ENCODE results near the gene UGT1A10. TPM values are rescaled to one million over a fixed set of nuclear protein-coding genes. Genes with fewer than 3 reads are reported as not detected.
A peak's percentile ranks its signal among the peaks of the same experiment; 100 is the strongest.
"Not testable (repeated sequence)": the region's sequence is repeated elsewhere in the genome, so short reads cannot be mapped to it uniquely, and the experiment has no call there.

The UGT1A10 gene
- total RNA-seq (not detected), polyA plus RNA-seq (not detected)

- not testable (repeated sequence) for H3K27ac Mint-ChIP-seq; H3K36me3 Mint-ChIP-seq; H3K4me3 Mint-ChIP-seq; H3K4me3 ChIP-seq (ENCODE audit: low read depth, low read length); H3K27me3 ChIP-seq (ENCODE audit: control insufficient read depth, insufficient read depth, low read length); H3K9me3 Mint-ChIP-seq; H3K4me1 Mint-ChIP-seq; H3K4me1 ChIP-seq (ENCODE audit: control insufficient read depth, insufficient read depth, low read length, poor library complexity, severe bottlenecking); ATAC-seq (ENCODE audit: low read depth in 2 of 2); DNase-seq; H3K9me3 ChIP-seq (ENCODE audit: control insufficient read depth in 2 of 2, low read length in 2 of 2); H3K36me3 ChIP-seq (ENCODE audit: control insufficient read depth, insufficient read depth, low read length); H3K27ac ChIP-seq (ENCODE audit: insufficient read depth, low read length, poor library complexity, severe bottlenecking)
- peaks cover 23% of the 10 kb centered on the region for H3K27me3 Mint-ChIP-seq
These were observed at the start of gene UGT1A10 for GRCh38 chr2:233636306-233636705. UGT1A10 (plus strand) TSS chr2:233636448; CDS start chr2:233636523, 75 bp downstream.

GRCh38 chr2:233588400-233588799 is 47.8 kb upstream of the UGT1A10 start:
- H3K27me3 Mint-ChIP-seq: peaks cover 67% of the 10 kb centered on the region
- no peaks in the 10 kb centered on the region for H3K36me3 Mint-ChIP-seq

GRCh38 chr2:233592706-233593105 is 43.5 kb upstream of the UGT1A10 start:
- not testable (repeated sequence) for H3K9me3 ChIP-seq (ENCODE audit: control insufficient read depth in 2 of 2, low read length in 2 of 2); H3K27ac Mint-ChIP-seq; H3K4me3 Mint-ChIP-seq; H3K4me3 ChIP-seq (ENCODE audit: low read depth, low read length); H3K36me3 Mint-ChIP-seq; H3K36me3 ChIP-seq (ENCODE audit: control insufficient read depth, insufficient read depth, low read length); H3K27ac ChIP-seq (ENCODE audit: insufficient read depth, low read length, poor library complexity, severe bottlenecking); H3K27me3 ChIP-seq (ENCODE audit: control insufficient read depth, insufficient read depth, low read length); ATAC-seq (ENCODE audit: low read depth in 2 of 2); H3K9me3 Mint-ChIP-seq; H3K4me1 ChIP-seq (ENCODE audit: control insufficient read depth, insufficient read depth, low read length, poor library complexity, severe bottlenecking); H3K4me1 Mint-ChIP-seq; DNase-seq
- H3K27me3 Mint-ChIP-seq: peaks cover 46% of the 10 kb centered on the region

More at GRCh38 chr2:233588400-233588799, 47.8 kb upstream of the UGT1A10 start:
- Mint-ChIP-seq H3K4me1 (no peaks in the 10 kb centered on the region), H3K27ac (no peak overlapping the region), H3K9me3 (peaks cover 0 to 3% (median 0%) of the 10 kb centered on the region in 7 donors), H3K4me3 (no peak overlapping the region)
- ATAC-seq (ENCODE audit: low read depth in 2 of 2): no peak
- Histone ChIP-seq H3K4me3 (ENCODE audit: low read depth, low read length) (no peak overlapping the region), H3K36me3 (ENCODE audit: control insufficient read depth, insufficient read depth, low read length) (no peaks in the 10 kb centered on the region), H3K27me3 (ENCODE audit: control insufficient read depth, insufficient read depth, low read length) (peaks cover 14% of the 10 kb centered on the region), H3K27ac (ENCODE audit: insufficient read depth, low read length, poor library complexity, severe bottlenecking) (no peak overlapping the region), H3K4me1 (ENCODE audit: control insufficient read depth, insufficient read depth, low read length, poor library complexity, severe bottlenecking) (no peaks in the 10 kb centered on the region), H3K9me3 (ENCODE audit: control insufficient read depth in 2 of 2, low read length in 2 of 2) (no peaks in the 10 kb centered on the region)
- no peak for DNase-seq

- no peak overlapping the region for H3K27ac ChIP-seq (ENCODE audit: insufficient read depth, low read length, poor library complexity, severe bottlenecking)
- no peaks in the 10 kb centered on the region for H3K4me1 ChIP-seq (ENCODE audit: control insufficient read depth, insufficient read depth, low read length, poor library complexity, severe bottlenecking)
- ATAC-seq (ENCODE audit: low read depth in 2 of 2) (no peak), DNase-seq (no peak)
- H3K9me3 ChIP-seq (ENCODE audit: control insufficient read depth in 2 of 2, low read length in 2 of 2): no peaks in the 10 kb centered on the region
- no peak overlapping the region for H3K4me3 Mint-ChIP-seq
- H3K27me3 ChIP-seq (ENCODE audit: control insufficient read depth, insufficient read depth, low read length): peaks cover 7% of the 10 kb centered on the region
- H3K36me3 ChIP-seq (ENCODE audit: control insufficient read depth, insufficient read depth, low read length): no peaks in the 10 kb centered on the region
- H3K36me3 Mint-ChIP-seq: no peaks in the 10 kb centered on the region
- H3K4me3 ChIP-seq (ENCODE audit: low read depth, low read length): no peak overlapping the region
- H3K4me1 Mint-ChIP-seq: no peaks in the 10 kb centered on the region
- no peak overlapping the region for H3K27ac Mint-ChIP-seq
- H3K9me3 Mint-ChIP-seq: peaks cover 0 to 1% (median 0%) of the 10 kb centered on the region in 7 donors
- H3K27me3 Mint-ChIP-seq: peaks cover 48% of the 10 kb centered on the region
These were observed 43.0 kb upstream of the UGT1A10 start for GRCh38 chr2:233593201-233593600.

GRCh38 chr2:233597522-233597921 is 38.7 kb upstream of the UGT1A10 start:
- H3K27me3 Mint-ChIP-seq: peaks cover 35% of the 10 kb centered on the region
- Histone ChIP-seq H3K36me3 (ENCODE audit: control insufficient read depth, insufficient read depth, low read length) (no peaks in the 10 kb centered on the region), H3K4me3 (ENCODE audit: low read depth, low read length) (no peak overlapping the region), H3K27ac (ENCODE audit: insufficient read depth, low read length, poor library complexity, severe bottlenecking) (no peak overlapping the region), H3K27me3 (ENCODE audit: control insufficient read depth, insufficient read depth, low read length) (peaks cover 19% of the 10 kb centered on the region), H3K9me3 (ENCODE audit: control insufficient read depth in 2 of 2, low read length in 2 of 2) (no peaks in the 10 kb centered on the region), H3K4me1 (ENCODE audit: control insufficient read depth, insufficient read depth, low read length, poor library complexity, severe bottlenecking) (no peaks in the 10 kb centered on the region)
- H3K36me3 Mint-ChIP-seq: no peaks in the 10 kb centered on the region
- ATAC-seq (ENCODE audit: low read depth in 2 of 2) (no peak), DNase-seq (no peak)
- H3K27ac Mint-ChIP-seq: no peak overlapping the region
- no peak overlapping the region for H3K4me3 Mint-ChIP-seq
- H3K4me1 Mint-ChIP-seq: no peaks in the 10 kb centered on the region
- H3K9me3 Mint-ChIP-seq: peaks cover 0 to 2% (median 0%) of the 10 kb centered on the region in 7 donors

- Mint-ChIP-seq H3K4me3 (no peak overlapping the region), H3K27ac (no peak overlapping the region), H3K27me3 (peaks cover 27% of the 10 kb centered on the region), H3K36me3 (no peaks in the 10 kb centered on the region), H3K4me1 (no peaks in the 10 kb centered on the region), H3K9me3 (peaks cover 0 to 2% (median 0%) of the 10 kb centered on the region in 7 donors)
- Histone ChIP-seq H3K4me3 (ENCODE audit: low read depth, low read length) (no peak overlapping the region), H3K9me3 (ENCODE audit: control insufficient read depth in 2 of 2, low read length in 2 of 2) (no peaks in the 10 kb centered on the region), H3K27ac (ENCODE audit: insufficient read depth, low read length, poor library complexity, severe bottlenecking) (no peak overlapping the region), H3K27me3 (ENCODE audit: control insufficient read depth, insufficient read depth, low read length) (peaks cover 23% of the 10 kb centered on the region), H3K4me1 (ENCODE audit: control insufficient read depth, insufficient read depth, low read length, poor library complexity, severe bottlenecking) (no peaks in the 10 kb centered on the region), H3K36me3 (ENCODE audit: control insufficient read depth, insufficient read depth, low read length) (no peaks in the 10 kb centered on the region)
- DNase-seq: no peak
- ATAC-seq (ENCODE audit: low read depth in 2 of 2): no peak
These were observed 37.3 kb upstream of the UGT1A10 start for GRCh38 chr2:233598952-233599351.

GRCh38 chr2:233600386-233600785 is 35.9 kb upstream of the UGT1A10 start:
- no peak for ATAC-seq (ENCODE audit: low read depth in 2 of 2)

GRCh38 chr2:233602076-233602475 is 34.2 kb upstream of the UGT1A10 start:
- peak overlapping the region in 1 of 4 donors; percentile 30 for H3K4me3 Mint-ChIP-seq
- H3K27ac ChIP-seq (ENCODE audit: insufficient read depth, low read length, poor library complexity, severe bottlenecking): no peak overlapping the region
- no peak overlapping the region for H3K4me3 ChIP-seq (ENCODE audit: low read depth, low read length)
- no peaks in the 10 kb centered on the region for H3K4me1 ChIP-seq (ENCODE audit: control insufficient read depth, insufficient read depth, low read length, poor library complexity, severe bottlenecking)
- peaks cover 22% of the 10 kb centered on the region for H3K27me3 Mint-ChIP-seq
- H3K9me3 Mint-ChIP-seq: peaks cover 0 to 2% (median 0%) of the 10 kb centered on the region in 7 donors
- ATAC-seq (ENCODE audit: low read depth in 2 of 2): no peak
- H3K9me3 ChIP-seq (ENCODE audit: control insufficient read depth in 2 of 2, low read length in 2 of 2): no peaks in the 10 kb centered on the region
- no peaks in the 10 kb centered on the region for H3K36me3 ChIP-seq (ENCODE audit: control insufficient read depth, insufficient read depth, low read length)
- no peak for DNase-seq
- no peaks in the 10 kb centered on the region for H3K36me3 Mint-ChIP-seq
- H3K27ac Mint-ChIP-seq: no peak overlapping the region
- H3K4me1 Mint-ChIP-seq: no peaks in the 10 kb centered on the region
- H3K27me3 ChIP-seq (ENCODE audit: control insufficient read depth, insufficient read depth, low read length): peaks cover 23% of the 10 kb centered on the region

More at GRCh38 chr2:233600386-233600785, 35.9 kb upstream of the UGT1A10 start:
- Mint-ChIP-seq H3K9me3 (peaks cover 0 to 2% (median 0%) of the 10 kb centered on the region in 7 donors), H3K4me1 (no peaks in the 10 kb centered on the region), H3K27me3 (peaks cover 33% of the 10 kb centered on the region), H3K27ac (no peak overlapping the region), H3K4me3 (no peak overlapping the region), H3K36me3 (no peaks in the 10 kb centered on the region)
- Histone ChIP-seq H3K36me3 (ENCODE audit: control insufficient read depth, insufficient read depth, low read length) (no peaks in the 10 kb centered on the region), H3K27ac (ENCODE audit: insufficient read depth, low read length, poor library complexity, severe bottlenecking) (no peak overlapping the region), H3K9me3 (ENCODE audit: control insufficient read depth in 2 of 2, low read length in 2 of 2) (no peaks in the 10 kb centered on the region), H3K4me1 (ENCODE audit: control insufficient read depth, insufficient read depth, low read length, poor library complexity, severe bottlenecking) (no peaks in the 10 kb centered on the region), H3K4me3 (ENCODE audit: low read depth, low read length) (no peak overlapping the region), H3K27me3 (ENCODE audit: control insufficient read depth, insufficient read depth, low read length) (peaks cover 23% of the 10 kb centered on the region)
- DNase-seq: no peak

Data from CD4-positive, CD25-positive, alpha-beta regulatory T cell (primary cell).